Measurements from ENCODE around the gene AGBL2. TPM values are rescaled to one million over a fixed set of nuclear protein-coding genes. Genes with fewer than 3 reads are reported as not detected.
A peak's percentile ranks its signal among the peaks of the same experiment; 100 is the strongest.

Gene AGBL2
- total RNA-seq, 1 experiment from 2014 or later: 1.0 TPM

DNA sequence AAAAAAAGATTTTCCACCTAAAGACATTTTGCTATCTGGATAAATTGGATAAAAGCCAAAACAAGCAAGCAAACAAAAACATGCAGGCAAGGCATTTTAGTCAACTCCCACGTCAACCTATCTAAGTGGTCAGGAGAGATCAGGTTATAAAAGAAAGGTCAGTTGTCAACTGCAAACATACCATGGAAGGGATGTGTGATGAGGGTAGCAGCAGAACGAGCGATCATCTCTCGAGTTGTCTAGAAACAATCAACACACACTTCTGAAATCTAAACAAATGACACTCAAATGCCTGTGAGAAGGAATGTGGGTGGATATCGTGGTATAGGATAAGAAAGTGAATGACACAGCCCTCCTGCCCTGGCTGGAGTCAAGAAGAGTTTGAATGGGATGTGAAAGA is 83.7 kb downstream of the AGBL2 start:
- no peaks in the 10 kb centered on the region for H3K27me3 ChIP-seq (ENCODE audit: control insufficient read depth, insufficient read depth, low read length)
- no peak overlapping the region for H3K4me3 ChIP-seq (ENCODE audit: insufficient read depth, low read depth, low read length)
- DNase-seq: no peak
- H3K36me3 ChIP-seq (replicated peaks; ENCODE audit: control insufficient read depth, insufficient read depth, low read length): peaks cover 26% of the 10 kb centered on the region

DNA sequence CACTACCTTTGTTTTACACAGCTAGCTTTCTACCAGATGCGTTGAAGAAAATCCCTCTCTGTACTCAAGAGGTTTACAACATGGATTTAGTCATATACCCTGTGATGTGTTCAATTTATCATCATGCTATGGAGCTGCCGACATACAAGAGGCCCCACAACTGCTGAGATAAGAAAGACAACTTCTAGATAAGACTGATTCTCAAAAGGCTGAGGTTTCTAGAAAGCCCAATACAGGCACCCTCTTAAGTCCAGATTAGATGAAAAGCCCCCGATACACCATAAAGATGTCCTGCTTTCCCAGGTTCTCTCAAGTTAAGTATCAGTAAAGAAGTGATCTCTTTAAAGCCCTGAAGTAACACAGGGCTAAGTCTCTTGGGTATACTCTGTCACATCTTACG is 87.1 kb downstream of the AGBL2 start:
- no peak for DNase-seq
- peaks cover 20% of the 10 kb centered on the region for H3K36me3 ChIP-seq (replicated peaks; ENCODE audit: control insufficient read depth, insufficient read depth, low read length)

DNA sequence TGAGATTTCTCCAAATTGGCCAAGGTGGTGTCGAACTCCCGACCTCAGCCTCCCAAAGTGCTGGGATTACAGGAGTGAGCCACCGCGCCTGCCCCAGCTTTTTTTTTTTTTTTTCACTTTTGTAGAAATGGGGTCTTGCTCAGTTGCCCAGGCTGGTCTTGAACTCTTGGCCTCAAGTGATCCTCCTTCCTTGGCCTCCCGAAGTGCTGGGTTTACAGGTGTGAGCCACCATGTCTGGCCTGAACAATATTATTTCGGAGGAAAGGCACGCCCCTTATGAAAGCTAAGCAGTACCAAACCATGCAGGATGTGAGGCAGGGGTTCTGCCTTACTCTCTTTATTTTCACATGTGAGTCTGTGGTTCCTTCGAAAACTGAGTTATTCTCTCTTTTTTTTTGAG is 88.9 kb downstream of the AGBL2 start:
- Histone ChIP-seq H3K4me3 (ENCODE audit: insufficient read depth, low read depth, low read length) (no peak overlapping the region), H3K36me3 (replicated peaks; ENCODE audit: control insufficient read depth, insufficient read depth, low read length) (peaks cover 17% of the 10 kb centered on the region)
- no peak for DNase-seq

More for the DNA sequence above, 87.1 kb downstream of the AGBL2 start:
- Histone ChIP-seq H3K27me3 (ENCODE audit: control insufficient read depth, insufficient read depth, low read length) (no peaks in the 10 kb centered on the region), H3K4me3 (ENCODE audit: insufficient read depth, low read depth, low read length) (no peak overlapping the region)

DNA sequence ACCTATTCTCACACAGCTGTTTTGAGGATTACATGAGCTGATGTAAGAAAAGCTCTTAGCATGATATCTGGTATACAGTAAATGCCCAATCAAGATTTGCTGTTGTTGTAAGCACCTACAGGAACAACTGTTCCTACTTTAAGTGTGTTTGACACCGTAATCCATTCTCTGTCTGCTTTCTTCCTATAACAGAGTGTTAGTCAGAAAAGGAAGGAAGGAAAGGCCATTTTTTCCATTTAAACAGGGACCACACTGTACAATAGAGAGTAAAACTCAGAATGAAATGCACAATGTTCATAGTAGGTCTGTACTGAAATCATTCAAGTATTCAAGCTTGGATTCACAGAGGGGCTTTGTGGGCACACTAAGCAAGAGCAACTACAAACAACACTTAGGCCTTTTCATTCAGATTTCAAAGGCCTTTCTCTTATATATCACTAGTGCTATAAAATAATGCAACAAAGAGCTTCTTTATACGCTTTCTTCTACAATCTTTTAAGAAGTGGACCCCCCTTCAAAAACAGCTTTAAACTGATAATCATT is 94.3 kb downstream of the AGBL2 start:
- no peak for DNase-seq
- H3K27me3 ChIP-seq (ENCODE audit: control insufficient read depth, insufficient read depth, low read length): no peaks in the 10 kb centered on the region
- H3K36me3 ChIP-seq (replicated peaks; ENCODE audit: control insufficient read depth, insufficient read depth, low read length): peaks cover 16% of the 10 kb centered on the region
- H3K4me3 ChIP-seq (ENCODE audit: insufficient read depth, low read depth, low read length): no peak overlapping the region

More for the DNA sequence above, 88.9 kb downstream of the AGBL2 start:
- no peaks in the 10 kb centered on the region for H3K27me3 ChIP-seq (ENCODE audit: control insufficient read depth, insufficient read depth, low read length)

DNA sequence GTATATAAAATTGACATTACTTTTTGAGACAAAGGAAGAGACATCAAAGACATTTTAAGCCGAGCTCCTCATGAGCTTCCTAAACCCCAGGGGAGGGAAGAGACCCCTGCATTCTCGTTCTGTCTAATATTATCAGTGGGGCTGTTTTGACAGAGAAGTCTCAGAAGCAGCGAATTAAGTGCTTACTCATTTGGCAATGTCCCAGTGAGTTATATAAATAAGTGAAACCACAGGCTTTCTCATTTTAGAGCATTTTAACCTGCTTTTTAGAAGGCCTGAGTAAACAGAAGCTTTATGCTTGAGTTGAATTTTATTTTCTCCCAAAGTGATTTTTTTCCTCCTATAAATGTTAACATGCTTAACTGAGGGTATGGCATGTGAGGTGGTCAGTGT is 97.8 kb downstream of the AGBL2 start:
- no peak for DNase-seq
- no peak overlapping the region for H3K4me3 ChIP-seq (ENCODE audit: insufficient read depth, low read depth, low read length)
- peaks cover 8% of the 10 kb centered on the region; the same call in 1 of the 2 replicates for H3K36me3 ChIP-seq (replicated peaks; ENCODE audit: control insufficient read depth, insufficient read depth, low read length)
- H3K27me3 ChIP-seq (ENCODE audit: control insufficient read depth, insufficient read depth, low read length): no peaks in the 10 kb centered on the region

DNA sequence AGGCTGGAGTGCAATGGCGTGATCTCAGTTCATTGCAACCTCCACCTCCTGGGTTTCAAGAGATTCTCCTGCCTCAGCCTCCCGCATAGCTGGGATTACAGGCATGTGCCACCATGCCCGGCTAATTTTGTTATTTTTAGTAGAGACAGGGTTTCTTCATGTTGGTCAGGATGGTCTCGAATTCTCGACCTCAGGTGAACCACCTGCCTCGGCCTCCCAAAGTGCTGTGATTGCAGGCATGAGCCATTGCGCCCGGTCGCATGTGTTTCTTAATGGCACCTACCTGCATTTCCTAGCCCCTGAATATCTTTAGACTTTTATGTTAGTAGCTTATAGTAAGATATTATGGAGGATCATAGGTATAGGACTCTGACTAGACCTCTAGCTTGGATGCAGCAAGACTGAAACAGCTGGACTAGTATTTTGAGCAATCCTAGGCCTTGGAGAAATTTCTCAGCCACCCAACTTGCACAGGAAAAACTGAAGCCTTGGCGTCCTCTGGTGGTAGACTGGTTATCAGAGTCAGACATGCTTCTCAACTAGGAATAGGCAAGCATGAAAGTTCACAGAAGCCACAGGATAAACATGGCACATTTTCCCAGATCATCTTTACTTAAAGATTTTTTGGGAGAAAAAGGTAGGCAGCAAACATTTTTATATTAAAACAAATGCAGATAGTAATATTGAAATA is 98.3 kb downstream of the AGBL2 start:
- peak; percentile 65 for DNase-seq
- Histone ChIP-seq H3K4me3 (ENCODE audit: insufficient read depth, low read depth, low read length) (no peak overlapping the region), H3K27me3 (ENCODE audit: control insufficient read depth, insufficient read depth, low read length) (no peaks in the 10 kb centered on the region), H3K36me3 (replicated peaks; ENCODE audit: control insufficient read depth, insufficient read depth, low read length) (peaks cover 6% of the 10 kb centered on the region; the same call in 1 of the 2 replicates)

DNA sequence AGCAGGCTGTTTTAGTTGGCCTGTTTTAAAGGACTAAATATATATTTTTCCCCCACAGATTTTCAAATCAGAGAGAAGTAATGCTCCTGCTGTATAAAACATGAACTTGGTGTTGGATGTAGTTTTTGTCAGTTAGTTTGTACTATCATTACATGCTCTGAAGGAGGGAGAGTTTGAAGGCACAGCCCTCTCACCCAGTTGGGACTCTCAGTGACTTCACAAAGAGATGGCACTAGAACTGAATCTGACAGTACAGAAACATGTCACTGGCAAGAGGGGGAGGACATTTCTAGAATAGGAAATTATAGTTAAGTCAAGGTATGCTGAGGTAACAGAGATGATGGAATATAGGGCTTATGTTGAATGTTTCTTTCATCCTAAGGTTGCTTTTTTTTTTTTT is 99.9 kb downstream of the AGBL2 start:
- no peak for DNase-seq
- H3K27me3 ChIP-seq (ENCODE audit: control insufficient read depth, insufficient read depth, low read length): no peaks in the 10 kb centered on the region
- H3K4me3 ChIP-seq (ENCODE audit: insufficient read depth, low read depth, low read length): no peak overlapping the region

DNA sequence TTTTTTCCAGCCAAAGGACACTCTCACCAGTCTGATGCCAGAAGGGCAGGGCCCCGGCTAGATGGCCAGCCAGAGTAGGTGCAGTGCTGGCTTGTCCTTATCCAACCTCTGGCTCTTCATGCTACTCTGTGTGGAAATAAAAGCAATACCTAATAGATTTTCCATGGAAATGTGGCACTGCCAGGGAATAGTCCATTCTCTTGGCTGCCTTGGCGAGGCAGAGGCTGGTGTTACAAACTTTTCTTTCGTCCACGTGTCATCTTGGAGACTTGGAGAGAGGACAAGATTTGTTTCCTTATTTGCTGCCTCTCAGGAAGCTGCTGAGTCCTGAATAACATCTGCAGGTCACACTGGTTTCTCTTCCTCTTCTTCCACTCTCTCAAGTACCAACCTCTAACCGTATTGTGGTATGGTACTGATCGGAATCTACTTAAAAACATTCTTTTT is 103.8 kb downstream of the AGBL2 start:
- Histone ChIP-seq H3K36me3 (replicated peaks; ENCODE audit: control insufficient read depth, insufficient read depth, low read length) (no peaks in the 10 kb centered on the region; the same call in 1 of the 2 replicates), H3K27me3 (ENCODE audit: control insufficient read depth, insufficient read depth, low read length) (no peaks in the 10 kb centered on the region), H3K4me3 (ENCODE audit: insufficient read depth, low read depth, low read length) (no peak overlapping the region)
- no peak for DNase-seq

More for the DNA sequence above, 99.9 kb downstream of the AGBL2 start:
- peaks cover 5% of the 10 kb centered on the region; the same call in 1 of the 2 replicates for H3K36me3 ChIP-seq (replicated peaks; ENCODE audit: control insufficient read depth, insufficient read depth, low read length)

DNA sequence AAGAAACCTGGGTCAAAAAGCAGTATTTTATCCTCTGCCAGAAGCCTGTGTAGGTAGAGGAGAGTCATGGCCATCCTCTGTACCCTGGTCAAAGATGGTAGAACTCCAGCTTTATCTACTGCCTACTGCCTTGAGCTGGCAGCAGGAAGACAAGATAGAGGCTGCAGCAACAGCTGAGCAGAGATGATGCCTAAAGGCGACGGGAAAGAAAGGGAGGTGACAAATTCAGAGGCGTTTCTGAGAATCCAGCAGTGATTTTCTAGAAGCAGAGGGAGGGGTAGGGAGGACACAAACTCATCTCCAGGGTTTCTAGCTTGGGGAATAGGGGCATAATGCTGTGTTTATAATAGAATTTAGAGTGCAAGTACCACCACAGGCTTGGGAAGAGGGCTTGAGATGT is 105.5 kb downstream of the AGBL2 start:
- Histone ChIP-seq H3K4me3 (ENCODE audit: insufficient read depth, low read depth, low read length) (no peak overlapping the region), H3K27me3 (ENCODE audit: control insufficient read depth, insufficient read depth, low read length) (no peaks in the 10 kb centered on the region), H3K36me3 (replicated peaks; ENCODE audit: control insufficient read depth, insufficient read depth, low read length) (no peaks in the 10 kb centered on the region; the same call in 1 of the 2 replicates)
- DNase-seq: no peak

Other genes with a start within 250 kb of the AGBL2 start
- gene CELF1, start 162.2 kb downstream of the AGBL2 start, total RNA-seq (2014; rRNA removed; shearing (Covaris generic)): 119 and 155 TPM in 2 replicates
- 83.9 and 95.1 TPM in 2 replicates for gene PTPMT1, start 149.8 kb downstream of the AGBL2 start, total RNA-seq (2014; rRNA removed; shearing (Covaris generic))
- 20.1 and 23.7 TPM in 2 replicates for gene KBTBD4, start 136.4 kb downstream of the AGBL2 start, total RNA-seq (2014; rRNA removed; shearing (Covaris generic))
- gene NDUFS3, start 136.3 kb downstream of the AGBL2 start, total RNA-seq (2014; rRNA removed; shearing (Covaris generic)): 82.1 and 101 TPM in 2 replicates
- gene FAM180B, start 128.7 kb downstream of the AGBL2 start, total RNA-seq (2014; rRNA removed; shearing (Covaris generic)): not detected in 2 replicates
- gene C1QTNF4, start 121.0 kb downstream of the AGBL2 start, total RNA-seq (2014; rRNA removed; shearing (Covaris generic)): 5.0 and 5.2 TPM in 2 replicates
- gene MTCH2, start 72.8 kb downstream of the AGBL2 start, total RNA-seq (2014; rRNA removed; shearing (Covaris generic)): 143 and 148 TPM in 2 replicates
- 33.2 and 65.7 TPM in 2 replicates for gene FNBP4, start 52.0 kb upstream of the AGBL2 start, total RNA-seq (2014; rRNA removed; shearing (Covaris generic))
- gene NUP160, start 133.0 kb upstream of the AGBL2 start, total RNA-seq (2014; rRNA removed; shearing (Covaris generic)): 48.0 and 52.4 TPM in 2 replicates

Measured in H7 (cell line).